Measurements from ENCODE around the gene CIB4. TPM values are rescaled to one million over a fixed set of nuclear protein-coding genes. Genes with fewer than 3 reads are reported as not detected.

Gene CIB4
- total and polyA plus RNA-seq, 2 of the 4 experiments (the other 2 are of a cell fraction): not detected

DNA sequence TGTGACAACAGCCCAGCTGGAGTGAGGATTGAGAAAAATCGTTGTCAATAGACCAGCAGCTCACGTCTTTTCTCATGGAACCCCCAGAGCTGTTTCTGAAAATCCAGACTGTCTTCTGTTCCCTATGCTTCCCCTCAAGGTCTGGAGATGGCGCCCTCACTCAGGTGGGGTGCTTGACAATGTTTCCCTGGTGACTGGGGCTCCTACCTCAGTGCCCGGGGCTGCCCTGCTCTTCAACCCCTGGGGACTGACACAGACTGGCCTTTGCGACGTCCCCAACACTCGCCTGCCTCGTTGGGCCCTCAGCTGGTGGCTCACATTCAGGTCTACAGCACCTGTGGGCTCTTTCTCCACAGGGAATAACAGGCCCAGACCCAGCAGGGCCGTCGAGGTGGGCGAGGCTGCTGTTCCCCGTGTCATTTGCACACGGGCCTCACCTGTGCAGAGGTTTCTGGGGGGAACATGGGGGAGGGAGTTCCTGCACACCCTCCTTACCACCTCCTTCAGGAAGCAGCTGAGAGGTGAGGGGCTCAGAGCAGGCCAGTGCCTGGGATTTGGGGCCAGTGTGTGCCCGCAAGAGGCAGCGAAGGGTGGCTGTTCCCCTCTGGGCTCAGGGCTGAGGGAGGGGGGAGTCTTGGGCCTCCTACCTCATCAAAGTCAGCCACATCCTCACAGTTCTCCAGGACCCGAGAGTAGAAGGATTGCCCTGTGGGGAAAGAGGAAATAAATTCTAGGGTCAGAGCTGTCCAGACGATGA is 103.9 kb downstream of the CIB4 start:
- POLR2A ChIA-PET (ENCODE audit: unreplicated experiment): no interaction called here
- Histone ChIP-seq H4K5ac (ENCODE audit: low read depth, low read length) (no peak overlapping the region), H3K56ac (ENCODE audit: extremely low read depth, insufficient read depth, low read length) (no peak overlapping the region), H2BK5ac (ENCODE audit: low read depth, low read length, poor library complexity, severe bottlenecking) (no peak overlapping the region), H3K23ac (ENCODE audit: low read depth, low read length) (no peak overlapping the region), H3K27ac (ENCODE audit: insufficient read depth, low read length) (no peak overlapping the region), H3K9ac (ENCODE audit: low read depth, low read length) (no peak overlapping the region), H2AK9ac (replicated peaks; ENCODE audit: low read depth, low read length, poor library complexity) (no peak overlapping the region), H2BK120ac (ENCODE audit: low read depth, low read length) (no peak overlapping the region), H2AFZ (replicated peaks; ENCODE audit: low read length, poor library complexity) (no peak overlapping the region), H2AK5ac (ENCODE audit: low read depth, low read length) (no peak overlapping the region), H3K4ac (ENCODE audit: low read depth, low read length) (no peak overlapping the region), H2BK15ac (ENCODE audit: low read depth, low read length) (no peak overlapping the region), H3K27me3 (ENCODE audit: control insufficient read depth, insufficient read depth, low read length) (peaks cover 45% of the 10 kb centered on the region), H4K91ac (ENCODE audit: insufficient read depth, low read depth, low read length) (no peak overlapping the region), H2BK20ac (ENCODE audit: low read depth, low read length) (no peak overlapping the region), H4K20me1 (ENCODE audit: insufficient read depth, low read length) (no peaks in the 10 kb centered on the region), H3K14ac (replicated peaks; ENCODE audit: low read depth, low read length) (no peak overlapping the region), H3K9me3 (ENCODE audit: control insufficient read depth, insufficient read depth, low read length) (no peaks in the 10 kb centered on the region), H3K4me1 (ENCODE audit: control insufficient read depth, insufficient read depth, low read length) (no peaks in the 10 kb centered on the region), H3K79me1 (ENCODE audit: low read depth in 1 of 2, low read length in 2 of 2) (no peaks in the 10 kb centered on the region), H3K4me3 (ENCODE audit: insufficient read depth, low read depth, low read length) (no peak overlapping the region), H3K4me2 (ENCODE audit: low read depth, low read length) (no peak overlapping the region), H3K36me3 (ENCODE audit: control insufficient read depth, insufficient read depth, low read length) (no peaks in the 10 kb centered on the region), H3K18ac (ENCODE audit: low read depth, low read length) (no peak overlapping the region), H4K8ac (ENCODE audit: low read depth in 2 of 2, low read length in 2 of 2) (no peak overlapping the region), H3K9me1 (ENCODE audit: insufficient read depth, low read length) (no peaks in the 10 kb centered on the region)
- no peak for ATAC-seq (ENCODE audit: low read depth)
- CTCF ChIA-PET: no interaction called here
- WGBS, 2 experiments (ENCODE audit: extremely low coverage in 2 of 2, insufficient read length in 1 of 2): 49% methylated on average over 4 of the region's 17 CpGs; no CpG with 5 or more reads in 1 of the 2 experiments
- in situ Hi-C loops (cut with MboI; ENCODE audit: low sequenced_read_pairs) (no loop called here), dilution Hi-C loops (cut with HindIII; ENCODE audit: low sequenced_read_pairs, unreplicated experiment) (no loop called here), intact Hi-C loops (cut with micrococcal nuclease) (no loop called here)
- BruUV-seq (replicated peaks): no TSS peak
- no peak for DNase-seq
- TF ChIP-seq, protein P1, sequence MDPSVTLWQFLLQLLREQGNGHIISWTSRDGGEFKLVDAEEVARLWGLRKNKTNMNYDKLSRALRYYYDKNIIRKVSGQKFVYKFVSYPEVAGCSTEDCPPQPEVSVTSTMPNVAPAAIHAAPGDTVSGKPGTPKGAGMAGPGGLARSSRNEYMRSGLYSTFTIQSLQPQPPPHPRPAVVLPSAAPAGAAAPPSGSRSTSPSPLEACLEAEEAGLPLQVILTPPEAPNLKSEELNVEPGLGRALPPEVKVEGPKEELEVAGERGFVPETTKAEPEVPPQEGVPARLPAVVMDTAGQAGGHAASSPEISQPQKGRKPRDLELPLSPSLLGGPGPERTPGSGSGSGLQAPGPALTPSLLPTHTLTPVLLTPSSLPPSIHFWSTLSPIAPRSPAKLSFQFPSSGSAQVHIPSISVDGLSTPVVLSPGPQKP (IDR thresholded peaks at IDR 0.05; ENCODE audit: borderline replicate concordance, low read depth, low read length): no peak
- no peak for TF ChIP-seq BHLHE40 (IDR thresholded peaks at IDR 0.05; ENCODE audit: low read depth, low read length)
- TF ChIP-seq NFE2L2 (IDR thresholded peaks at IDR 0.05; ENCODE audit: low read depth, low read length): no peak

All from IMR-90 (cell line).